Measurements from ENCODE around the gene SBF2. TPM values are rescaled to one million over a fixed set of nuclear protein-coding genes. Genes with fewer than 3 reads are reported as not detected.

Gene SBF2
- total and polyA plus RNA-seq, 9 of the 15 experiments (the other 6 are each of a cell fraction or from before 2014, with no cell fraction given) = 0.80 to 9.5 (median 5.0) TPM

DNA sequence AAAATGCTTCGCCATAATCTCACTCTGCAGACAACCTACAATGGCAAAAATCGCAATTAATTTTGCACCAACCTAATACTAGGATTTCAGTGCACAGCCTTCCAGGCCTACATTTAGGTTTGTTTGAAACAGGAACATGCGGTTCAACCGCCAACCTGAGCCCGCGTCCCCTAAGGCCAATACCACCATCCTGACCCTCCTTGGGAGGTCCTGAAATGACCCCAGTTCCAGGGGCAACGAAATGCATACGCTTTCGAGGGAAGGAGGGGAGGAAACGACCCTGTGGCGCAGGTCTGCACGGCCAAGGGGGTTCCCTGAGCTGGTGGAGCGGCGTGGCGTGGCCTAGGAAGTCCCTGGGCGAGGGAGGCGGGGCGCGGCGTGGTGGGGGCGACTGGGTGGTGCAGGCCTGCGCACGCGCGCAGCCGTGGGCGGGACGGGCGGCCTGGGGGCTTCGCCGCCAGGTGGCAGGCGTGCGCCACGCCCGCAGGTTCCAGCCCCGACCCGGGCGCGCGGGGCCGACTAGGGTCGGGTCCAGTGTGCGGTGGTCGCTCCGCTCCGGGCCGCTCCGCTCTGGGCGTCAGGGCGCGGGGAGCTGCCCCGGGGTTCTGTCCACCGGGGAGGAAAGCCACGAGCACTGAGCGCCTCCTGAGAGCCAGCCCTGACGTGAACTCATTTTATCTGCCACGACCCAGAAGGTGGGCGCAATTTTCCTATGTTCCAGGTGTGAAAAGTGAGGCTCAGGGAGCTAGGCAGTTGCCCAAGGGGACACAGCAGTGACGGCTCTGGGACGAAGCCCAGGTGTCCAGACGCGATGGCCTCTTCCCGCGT, 536.0 kb downstream of the SBF2 start (continued):
- TF ChIP-seq ZNF407 (IDR thresholded peaks at IDR 0.05; ENCODE audit: low read depth) (no peak), HNRNPL (IDR thresholded peaks at IDR 0.05; ENCODE audit: low read depth, low read length) (no peak), ZNF316 (IDR thresholded peaks at IDR 0.05) (no peak), ZNF583 (CRISPR knock-in tag; IDR thresholded peaks at IDR 0.05) (no peak), KAT2B (IDR thresholded peaks at IDR 0.05; ENCODE audit: low read depth, low read length) (no peak), ILF3 (IDR thresholded peaks at IDR 0.05; ENCODE audit: borderline replicate concordance) (no peak), SUPT5H (IDR thresholded peaks at IDR 0.05) (0 out of 2 replicates have a peak, but pooled peaks have one; percentile 47), TBP (optimal IDR thresholded peaks at IDR 0.05; ENCODE audit: low read depth, low read length) (no peak), ZNF830 (CRISPR knock-in tag; IDR thresholded peaks at IDR 0.05) (no peak; the same call in 1 of the 2 replicates)
- TF ChIP-seq, protein P1, sequence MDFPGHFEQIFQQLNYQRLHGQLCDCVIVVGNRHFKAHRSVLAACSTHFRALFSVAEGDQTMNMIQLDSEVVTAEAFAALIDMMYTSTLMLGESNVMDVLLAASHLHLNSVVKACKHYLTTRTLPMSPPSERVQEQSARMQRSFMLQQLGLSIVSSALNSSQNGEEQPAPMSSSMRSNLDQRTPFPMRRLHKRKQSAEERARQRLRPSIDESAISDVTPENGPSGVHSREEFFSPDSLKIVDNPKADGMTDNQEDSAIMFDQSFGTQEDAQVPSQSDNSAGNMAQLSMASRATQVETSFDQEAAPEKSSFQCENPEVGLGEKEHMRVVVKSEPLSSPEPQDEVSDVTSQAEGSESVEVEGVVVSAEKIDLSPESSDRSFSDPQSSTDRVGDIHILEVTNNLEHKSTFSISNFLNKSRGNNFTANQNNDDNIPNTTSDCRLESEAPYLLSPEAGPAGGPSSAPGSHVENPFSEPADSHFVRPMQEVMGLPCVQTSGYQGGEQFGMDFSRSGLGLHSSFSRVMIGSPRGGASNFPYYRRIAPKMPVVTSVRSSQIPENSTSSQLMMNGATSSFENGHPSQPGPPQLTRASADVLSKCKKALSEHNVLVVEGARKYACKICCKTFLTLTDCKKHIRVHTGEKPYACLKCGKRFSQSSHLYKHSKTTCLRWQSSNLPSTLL (IDR thresholded peaks at IDR 0.05) = no peak
- TF ChIP-seq, protein P2, sequence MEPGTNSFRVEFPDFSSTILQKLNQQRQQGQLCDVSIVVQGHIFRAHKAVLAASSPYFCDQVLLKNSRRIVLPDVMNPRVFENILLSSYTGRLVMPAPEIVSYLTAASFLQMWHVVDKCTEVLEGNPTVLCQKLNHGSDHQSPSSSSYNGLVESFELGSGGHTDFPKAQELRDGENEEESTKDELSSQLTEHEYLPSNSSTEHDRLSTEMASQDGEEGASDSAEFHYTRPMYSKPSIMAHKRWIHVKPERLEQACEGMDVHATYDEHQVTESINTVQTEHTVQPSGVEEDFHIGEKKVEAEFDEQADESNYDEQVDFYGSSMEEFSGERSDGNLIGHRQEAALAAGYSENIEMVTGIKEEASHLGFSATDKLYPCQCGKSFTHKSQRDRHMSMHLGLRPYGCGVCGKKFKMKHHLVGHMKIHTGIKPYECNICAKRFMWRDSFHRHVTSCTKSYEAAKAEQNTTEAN (CRISPR knock-in tag; IDR thresholded peaks at IDR 0.05) = no peak
- TF ChIP-seq, protein P3, sequence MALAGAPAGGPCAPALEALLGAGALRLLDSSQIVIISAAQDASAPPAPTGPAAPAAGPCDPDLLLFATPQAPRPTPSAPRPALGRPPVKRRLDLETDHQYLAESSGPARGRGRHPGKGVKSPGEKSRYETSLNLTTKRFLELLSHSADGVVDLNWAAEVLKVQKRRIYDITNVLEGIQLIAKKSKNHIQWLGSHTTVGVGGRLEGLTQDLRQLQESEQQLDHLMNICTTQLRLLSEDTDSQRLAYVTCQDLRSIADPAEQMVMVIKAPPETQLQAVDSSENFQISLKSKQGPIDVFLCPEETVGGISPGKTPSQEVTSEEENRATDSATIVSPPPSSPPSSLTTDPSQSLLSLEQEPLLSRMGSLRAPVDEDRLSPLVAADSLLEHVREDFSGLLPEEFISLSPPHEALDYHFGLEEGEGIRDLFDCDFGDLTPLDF (CRISPR knock-in tag; IDR thresholded peaks at IDR 0.05) = no peak
- TF ChIP-seq, protein P4, sequence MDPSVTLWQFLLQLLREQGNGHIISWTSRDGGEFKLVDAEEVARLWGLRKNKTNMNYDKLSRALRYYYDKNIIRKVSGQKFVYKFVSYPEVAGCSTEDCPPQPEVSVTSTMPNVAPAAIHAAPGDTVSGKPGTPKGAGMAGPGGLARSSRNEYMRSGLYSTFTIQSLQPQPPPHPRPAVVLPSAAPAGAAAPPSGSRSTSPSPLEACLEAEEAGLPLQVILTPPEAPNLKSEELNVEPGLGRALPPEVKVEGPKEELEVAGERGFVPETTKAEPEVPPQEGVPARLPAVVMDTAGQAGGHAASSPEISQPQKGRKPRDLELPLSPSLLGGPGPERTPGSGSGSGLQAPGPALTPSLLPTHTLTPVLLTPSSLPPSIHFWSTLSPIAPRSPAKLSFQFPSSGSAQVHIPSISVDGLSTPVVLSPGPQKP (CRISPR knock-in tag; IDR thresholded peaks at IDR 0.05) = no peak
